ENCODE results near the gene PCED1B. TPM values are rescaled to one million over a fixed set of nuclear protein-coding genes. Genes with fewer than 3 reads are reported as not detected.

PCED1B gene
- 2.5 and 2.6 TPM in 2 replicates for polyA plus RNA-seq (2013)

GRCh38 chr12:47079468-47079980 lies at the start of gene PCED1B, which contains the start of gene AMIGO2:
Gene PCED1B, plus strand, starts transcription at chr12:47079621. Its CDS starts 155,443 bp downstream, at chr12:47235064.
Gene AMIGO2, minus strand, starts transcription at chr12:47079959. Its CDS starts 957 bp downstream, at chr12:47079002.
- Histone ChIP-seq H2BK12ac (ENCODE audit: low read length) (peak within 1 kb of the TSS; percentile 94), H3K4me2 (ENCODE audit: low read length) (peak within 1 kb of the TSS; percentile 80), H3K27ac (ENCODE audit: low read depth, low read length) (peak within 1 kb of the TSS; percentile 29), H2AFZ (ENCODE audit: insufficient read depth, low read length, poor library complexity) (peak within 1 kb of the TSS; percentile 79), H3K14ac (ENCODE audit: low read length) (peak within 1 kb of the TSS; percentile 79), H3K23ac (ENCODE audit: low read length) (no peak within 1 kb of the TSS), H2BK5ac (ENCODE audit: low read depth, low read length, poor library complexity) (peak within 1 kb of the TSS; percentile 67), H3K4me1 (ENCODE audit: control insufficient read depth in 1 of 2, insufficient read depth in 2 of 2, low read length in 2 of 2) (peaks cover 7 to 10% of the 10 kb centered on the region in 2 experiments), H3K4ac (ENCODE audit: low read depth, low read length) (peak within 1 kb of the TSS; percentile 58), H3K4me3 (ENCODE audit: low read depth, low read length) (peak within 1 kb of the TSS; percentile 80), H3K79me1 (ENCODE audit: low read length) (peaks cover 22% of the 10 kb centered on the region), H3K36me3 (ENCODE audit: control insufficient read depth in 1 of 2, insufficient read depth in 2 of 2, low read length in 2 of 2) (peaks cover 0 to 6% of the 10 kb centered on the region in 2 experiments), H3K79me2 (ENCODE audit: control insufficient read depth, insufficient read depth, low read length, poor library complexity) (peaks cover 4% of the 10 kb centered on the region), H3K27me3 (ENCODE audit: insufficient read depth, low read length) (no peaks in the 10 kb centered on the region), H2AK5ac (ENCODE audit: low read length) (peak within 1 kb of the TSS; percentile 12), H4K91ac (ENCODE audit: low read depth, low read length) (peak within 1 kb of the TSS; percentile 87), H4K8ac (ENCODE audit: low read depth, low read length) (peak within 1 kb of the TSS; percentile 90), H3K9ac (ENCODE audit: low read length) (peak within 1 kb of the TSS; percentile 18), H3K18ac (ENCODE audit: low read length) (peak within 1 kb of the TSS; percentile 97), H2BK120ac (ENCODE audit: insufficient read depth, low read length, poor library complexity) (peak within 1 kb of the TSS; percentile 90), H3K9me3 (ENCODE audit: insufficient read depth, low read depth, low read length) (no peaks in the 10 kb centered on the region), H4K12ac (ENCODE audit: low read depth, low read length) (peak within 1 kb of the TSS; percentile 52)
- WGBS (ENCODE audit: extremely low coverage, insufficient coverage, insufficient read length), result no CpG with 5 or more reads among the region's 58 CpGs
- peak; percentile 74 to 75 for DNase-seq

GRCh38 chr12:47029903-47030302 lies 49.5 kb upstream of the PCED1B start:
- Histone ChIP-seq H2BK12ac (ENCODE audit: low read length) (no peak overlapping the region), H4K91ac (ENCODE audit: low read depth, low read length) (no peak overlapping the region), H3K9me3 (ENCODE audit: insufficient read depth, low read depth, low read length) (no peaks in the 10 kb centered on the region), H3K79me1 (ENCODE audit: low read length) (no peaks in the 10 kb centered on the region), H3K4me1 (ENCODE audit: control insufficient read depth in 1 of 2, insufficient read depth in 2 of 2, low read length in 2 of 2) (peaks cover 0 to 2% of the 10 kb centered on the region in 2 experiments), H2BK120ac (ENCODE audit: insufficient read depth, low read length, poor library complexity) (no peak overlapping the region), H4K12ac (ENCODE audit: low read depth, low read length) (no peak overlapping the region), H2AK5ac (ENCODE audit: low read length) (no peak overlapping the region), H3K4me3 (ENCODE audit: low read depth, low read length) (no peak overlapping the region), H3K4ac (ENCODE audit: low read depth, low read length) (no peak overlapping the region), H3K4me2 (ENCODE audit: low read length) (no peak overlapping the region), H3K9ac (ENCODE audit: low read length) (no peak overlapping the region), H2AFZ (ENCODE audit: insufficient read depth, low read length, poor library complexity) (no peak overlapping the region), H4K8ac (ENCODE audit: low read depth, low read length) (no peak overlapping the region), H3K23ac (ENCODE audit: low read length) (no peak overlapping the region), H3K79me2 (ENCODE audit: control insufficient read depth, insufficient read depth, low read length, poor library complexity) (no peaks in the 10 kb centered on the region), H3K14ac (ENCODE audit: low read length) (no peak overlapping the region), H3K36me3 (ENCODE audit: control insufficient read depth in 1 of 2, insufficient read depth in 2 of 2, low read length in 2 of 2) (no peaks in the 10 kb centered on the region), H3K18ac (ENCODE audit: low read length) (no peak overlapping the region), H2BK5ac (ENCODE audit: low read depth, low read length, poor library complexity) (no peak overlapping the region), H3K27ac (ENCODE audit: low read depth, low read length) (no peak overlapping the region), H3K27me3 (ENCODE audit: insufficient read depth, low read length) (no peaks in the 10 kb centered on the region)
- DNase-seq, result no peak
- no CpG with 5 or more reads among the region's 2 CpGs for WGBS (ENCODE audit: extremely low coverage, insufficient coverage, insufficient read length)

- Histone ChIP-seq H4K91ac (ENCODE audit: low read depth, low read length) (no peak overlapping the region), H4K8ac (ENCODE audit: low read depth, low read length) (no peak overlapping the region), H3K4me1 (ENCODE audit: control insufficient read depth in 1 of 2, insufficient read depth in 2 of 2, low read length in 2 of 2) (peaks cover 0 to 2% of the 10 kb centered on the region in 2 experiments), H3K27me3 (ENCODE audit: insufficient read depth, low read length) (no peaks in the 10 kb centered on the region), H3K36me3 (ENCODE audit: control insufficient read depth in 1 of 2, insufficient read depth in 2 of 2, low read length in 2 of 2) (no peaks in the 10 kb centered on the region), H3K79me1 (ENCODE audit: low read length) (no peaks in the 10 kb centered on the region), H2AK5ac (ENCODE audit: low read length) (no peak overlapping the region), H3K23ac (ENCODE audit: low read length) (no peak overlapping the region), H2BK120ac (ENCODE audit: insufficient read depth, low read length, poor library complexity) (no peak overlapping the region), H3K79me2 (ENCODE audit: control insufficient read depth, insufficient read depth, low read length, poor library complexity) (no peaks in the 10 kb centered on the region), H2BK12ac (ENCODE audit: low read length) (no peak overlapping the region), H3K27ac (ENCODE audit: low read depth, low read length) (no peak overlapping the region), H3K9me3 (ENCODE audit: insufficient read depth, low read depth, low read length) (no peaks in the 10 kb centered on the region), H2BK5ac (ENCODE audit: low read depth, low read length, poor library complexity) (no peak overlapping the region), H3K14ac (ENCODE audit: low read length) (no peak overlapping the region), H3K4me2 (ENCODE audit: low read length) (no peak overlapping the region), H4K12ac (ENCODE audit: low read depth, low read length) (no peak overlapping the region), H2AFZ (ENCODE audit: insufficient read depth, low read length, poor library complexity) (no peak overlapping the region), H3K18ac (ENCODE audit: low read length) (no peak overlapping the region), H3K9ac (ENCODE audit: low read length) (no peak overlapping the region), H3K4ac (ENCODE audit: low read depth, low read length) (no peak overlapping the region), H3K4me3 (ENCODE audit: low read depth, low read length) (no peak overlapping the region)
- DNase-seq, result peak in 1 of 2 donors; percentile 73
- WGBS (ENCODE audit: extremely low coverage, insufficient coverage, insufficient read length), result no CpG with 5 or more reads among the region's 1 CpG
These were observed 46.8 kb upstream of the PCED1B start for GRCh38 chr12:47032644-47033043.

GRCh38 chr12:47033081-47033480 lies 46.3 kb upstream of the PCED1B start:
- Histone ChIP-seq H3K27ac (ENCODE audit: low read depth, low read length) (no peak overlapping the region), H2AFZ (ENCODE audit: insufficient read depth, low read length, poor library complexity) (no peak overlapping the region), H3K4me1 (ENCODE audit: control insufficient read depth in 1 of 2, insufficient read depth in 2 of 2, low read length in 2 of 2) (peaks cover 0 to 2% of the 10 kb centered on the region in 2 experiments), H3K23ac (ENCODE audit: low read length) (no peak overlapping the region), H3K27me3 (ENCODE audit: insufficient read depth, low read length) (no peaks in the 10 kb centered on the region), H4K8ac (ENCODE audit: low read depth, low read length) (no peak overlapping the region), H3K9ac (ENCODE audit: low read length) (no peak overlapping the region), H3K79me2 (ENCODE audit: control insufficient read depth, insufficient read depth, low read length, poor library complexity) (no peaks in the 10 kb centered on the region), H3K4me3 (ENCODE audit: low read depth, low read length) (no peak overlapping the region), H3K4me2 (ENCODE audit: low read length) (no peak overlapping the region), H3K36me3 (ENCODE audit: control insufficient read depth in 1 of 2, insufficient read depth in 2 of 2, low read length in 2 of 2) (no peaks in the 10 kb centered on the region), H2BK5ac (ENCODE audit: low read depth, low read length, poor library complexity) (no peak overlapping the region), H4K12ac (ENCODE audit: low read depth, low read length) (no peak overlapping the region), H3K79me1 (ENCODE audit: low read length) (no peaks in the 10 kb centered on the region), H3K4ac (ENCODE audit: low read depth, low read length) (no peak overlapping the region), H3K18ac (ENCODE audit: low read length) (no peak overlapping the region), H3K14ac (ENCODE audit: low read length) (no peak overlapping the region), H2BK120ac (ENCODE audit: insufficient read depth, low read length, poor library complexity) (no peak overlapping the region), H3K9me3 (ENCODE audit: insufficient read depth, low read depth, low read length) (no peaks in the 10 kb centered on the region), H4K91ac (ENCODE audit: low read depth, low read length) (peak overlapping the region; percentile 32), H2AK5ac (ENCODE audit: low read length) (peak overlapping the region; percentile 31), H2BK12ac (ENCODE audit: low read length) (no peak overlapping the region)
- no CpG with 5 or more reads among the region's 5 CpGs for WGBS (ENCODE audit: extremely low coverage, insufficient coverage, insufficient read length)
- peak; percentile 89 to 94 for DNase-seq

Data from trophoblast cell (in vitro differentiated cells and primary cell).